Panc1 (cell line): ENCODE measurements around the gene DAG1.

Source experiments
- CTCF ChIP-seq: fragments of 450-650 bp; IDR thresholded peaks from 2 replicates; pipeline ENCODE4 v1.5.1; 2017; ENCODE audit warnings: mild to moderate bottlenecking
- POLR2AphosphoS5 ChIP-seq: IDR thresholded peaks from 2 replicates; pipeline ENCODE4 v1.6.1; 2012; ENCODE audit warnings: mild to moderate bottlenecking, low read depth, low read length, moderate library complexity
- SIN3A ChIP-seq: IDR thresholded peaks from 2 replicates; pipeline ENCODE4 v1.6.1; 2012; ENCODE audit warnings: low read depth, mild to moderate bottlenecking, low read length, moderate library complexity, borderline replicate concordance; ENCODE audit not compliant: insufficient read depth
- TF ChIP-seq, protein P1 (sequence below), 2 experiments: IDR thresholded peaks; 2 replicates each; pipeline ENCODE4 v1.6.1; 2011 to 2012; ENCODE audit warnings: low read depth in 2 of 2, control low read depth in 1 of 2, low read length in 1 of 2, mild to moderate bottlenecking in 1 of 2, moderate library complexity in 1 of 2; ENCODE audit not compliant: insufficient read depth in 1 of 2

DNA sequence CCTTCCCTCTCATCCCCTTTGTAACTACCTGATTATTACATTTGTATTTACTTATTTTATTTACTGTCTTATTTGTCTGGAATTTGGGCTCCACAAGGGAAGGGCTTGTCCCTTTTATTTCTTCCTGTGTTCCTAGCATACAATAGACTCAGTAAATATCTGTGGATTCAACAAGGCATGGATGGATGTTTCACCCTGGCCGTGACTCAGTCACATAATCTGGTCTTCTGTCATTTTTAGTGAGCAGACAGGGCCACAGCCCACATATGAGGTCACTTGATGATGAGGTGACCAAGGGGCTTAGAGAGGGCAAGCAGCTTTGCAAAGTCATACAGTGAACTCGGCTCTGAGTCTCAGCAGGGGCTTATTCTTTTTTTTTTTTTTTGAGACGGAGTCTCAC is 7.8 kb upstream of the DAG1 start:
- no peak for TF ChIP-seq CTCF
- TF ChIP-seq POLR2AphosphoS5, result no peak
- TF ChIP-seq, protein P1, sequence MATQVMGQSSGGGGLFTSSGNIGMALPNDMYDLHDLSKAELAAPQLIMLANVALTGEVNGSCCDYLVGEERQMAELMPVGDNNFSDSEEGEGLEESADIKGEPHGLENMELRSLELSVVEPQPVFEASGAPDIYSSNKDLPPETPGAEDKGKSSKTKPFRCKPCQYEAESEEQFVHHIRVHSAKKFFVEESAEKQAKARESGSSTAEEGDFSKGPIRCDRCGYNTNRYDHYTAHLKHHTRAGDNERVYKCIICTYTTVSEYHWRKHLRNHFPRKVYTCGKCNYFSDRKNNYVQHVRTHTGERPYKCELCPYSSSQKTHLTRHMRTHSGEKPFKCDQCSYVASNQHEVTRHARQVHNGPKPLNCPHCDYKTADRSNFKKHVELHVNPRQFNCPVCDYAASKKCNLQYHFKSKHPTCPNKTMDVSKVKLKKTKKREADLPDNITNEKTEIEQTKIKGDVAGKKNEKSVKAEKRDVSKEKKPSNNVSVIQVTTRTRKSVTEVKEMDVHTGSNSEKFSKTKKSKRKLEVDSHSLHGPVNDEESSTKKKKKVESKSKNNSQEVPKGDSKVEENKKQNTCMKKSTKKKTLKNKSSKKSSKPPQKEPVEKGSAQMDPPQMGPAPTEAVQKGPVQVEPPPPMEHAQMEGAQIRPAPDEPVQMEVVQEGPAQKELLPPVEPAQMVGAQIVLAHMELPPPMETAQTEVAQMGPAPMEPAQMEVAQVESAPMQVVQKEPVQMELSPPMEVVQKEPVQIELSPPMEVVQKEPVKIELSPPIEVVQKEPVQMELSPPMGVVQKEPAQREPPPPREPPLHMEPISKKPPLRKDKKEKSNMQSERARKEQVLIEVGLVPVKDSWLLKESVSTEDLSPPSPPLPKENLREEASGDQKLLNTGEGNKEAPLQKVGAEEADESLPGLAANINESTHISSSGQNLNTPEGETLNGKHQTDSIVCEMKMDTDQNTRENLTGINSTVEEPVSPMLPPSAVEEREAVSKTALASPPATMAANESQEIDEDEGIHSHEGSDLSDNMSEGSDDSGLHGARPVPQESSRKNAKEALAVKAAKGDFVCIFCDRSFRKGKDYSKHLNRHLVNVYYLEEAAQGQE (IDR thresholded peaks at IDR 0.05; ENCODE audit: insufficient read depth in 1 of 2, low read depth in 2 of 2, low read length in 1 of 2), result no peak
- no peak for TF ChIP-seq SIN3A
